AG09319 (cell line): ENCODE data around the gene PPP3CA.

Experiments
- DNase-seq: peaks from one replicate; pipeline ENCODE4 v3.0.0-alpha.2; 2010; ENCODE audit warnings: low read depth; ENCODE audit errors: extremely low read depth
- CTCF ChIP-seq: IDR thresholded peaks from 2 replicates; pipeline ENCODE4 v1.5.1; 2011; ENCODE audit warnings: low read depth, mild to moderate bottlenecking, inconsistent platforms, low read length, moderate library complexity

The PPP3CA gene

GRCh38 chr4:101332424-101332823, 14.9 kb downstream of the PPP3CA start:
- no peak for TF ChIP-seq CTCF
- DNase-seq, result no peak

- TF ChIP-seq CTCF, result no peak
These were observed 16.3 kb downstream of the PPP3CA start for GRCh38 chr4:101331017-101331416.

GRCh38 chr4:101329592-101329991, 17.7 kb downstream of the PPP3CA start:
- TF ChIP-seq CTCF, result no peak
- DNase-seq, result no peak

More at GRCh38 chr4:101331017-101331416, 16.3 kb downstream of the PPP3CA start:
- DNase-seq, result no peak

GRCh38 chr4:101328063-101328602, 19.2 kb downstream of the PPP3CA start:
- no peak for DNase-seq
- TF ChIP-seq CTCF, result no peak

GRCh38 chr4:101326576-101326975, 20.8 kb downstream of the PPP3CA start:
- TF ChIP-seq CTCF, result no peak
- no peak for DNase-seq

GRCh38 chr4:101322743-101323142, 24.6 kb downstream of the PPP3CA start:
- no peak for TF ChIP-seq CTCF
- no peak for DNase-seq

GRCh38 chr4:101321481-101322042, 25.8 kb downstream of the PPP3CA start:
- no peak for DNase-seq
- no peak for TF ChIP-seq CTCF
